HG02970 (cell line): ENCODE data around the gene DNAH17.

Experiments used
- ATAC-seq: cut with Tn5 transposase; IDR thresholded peaks from one replicate; pipeline ENCODE4 v1.9.1; 2021; ENCODE audit warnings: mild to moderate bottlenecking, moderate library complexity, moderate number of reproducible peaks; ENCODE audit not compliant: unreplicated experiment, low FRiP score

The DNAH17 gene

GRCh38 chr17:78421534-78422266 is 155.5 kb downstream of the DNAH17 start:
- no peak for ATAC-seq

- no peak for ATAC-seq
Measured at GRCh38 chr17:78421084-78421533, 156.1 kb downstream of the DNAH17 start.

- ATAC-seq = no peak
Measured at GRCh38 chr17:78419970-78420815, 157.0 kb downstream of the DNAH17 start.

GRCh38 chr17:78418326-78419026 is 158.7 kb downstream of the DNAH17 start:
- ATAC-seq = no peak

GRCh38 chr17:78417531-78417909 is 159.7 kb downstream of the DNAH17 start:
- ATAC-seq = no peak

- no peak for ATAC-seq
Measured at GRCh38 chr17:78416791-78417530, 160.2 kb downstream of the DNAH17 start.

GRCh38 chr17:78415821-78416711 is 161.1 kb downstream of the DNAH17 start:
- no peak for ATAC-seq

- ATAC-seq = no peak
Measured at GRCh38 chr17:78414178-78415162, 162.7 kb downstream of the DNAH17 start.

GRCh38 chr17:78412403-78412802 is 164.8 kb downstream of the DNAH17 start:
- ATAC-seq = no peak

- no peak for ATAC-seq
Measured at GRCh38 chr17:78411241-78411857, 165.8 kb downstream of the DNAH17 start.

- no peak for ATAC-seq
Measured at GRCh38 chr17:78409191-78409928, 167.8 kb downstream of the DNAH17 start.

GRCh38 chr17:78408476-78409050 is 168.6 kb downstream of the DNAH17 start:
- no peak for ATAC-seq

GRCh38 chr17:78407387-78408000 is 169.7 kb downstream of the DNAH17 start:
- ATAC-seq = no peak

GRCh38 chr17:78406920-78407319 is 170.3 kb downstream of the DNAH17 start:
- ATAC-seq = no peak

GRCh38 chr17:78406396-78406795 is 170.8 kb downstream of the DNAH17 start:
- ATAC-seq = no peak

GRCh38 chr17:78403822-78404221 is 173.4 kb downstream of the DNAH17 start:
- ATAC-seq = no peak
